Measurements from ENCODE around the gene DLL4.

DNA sequence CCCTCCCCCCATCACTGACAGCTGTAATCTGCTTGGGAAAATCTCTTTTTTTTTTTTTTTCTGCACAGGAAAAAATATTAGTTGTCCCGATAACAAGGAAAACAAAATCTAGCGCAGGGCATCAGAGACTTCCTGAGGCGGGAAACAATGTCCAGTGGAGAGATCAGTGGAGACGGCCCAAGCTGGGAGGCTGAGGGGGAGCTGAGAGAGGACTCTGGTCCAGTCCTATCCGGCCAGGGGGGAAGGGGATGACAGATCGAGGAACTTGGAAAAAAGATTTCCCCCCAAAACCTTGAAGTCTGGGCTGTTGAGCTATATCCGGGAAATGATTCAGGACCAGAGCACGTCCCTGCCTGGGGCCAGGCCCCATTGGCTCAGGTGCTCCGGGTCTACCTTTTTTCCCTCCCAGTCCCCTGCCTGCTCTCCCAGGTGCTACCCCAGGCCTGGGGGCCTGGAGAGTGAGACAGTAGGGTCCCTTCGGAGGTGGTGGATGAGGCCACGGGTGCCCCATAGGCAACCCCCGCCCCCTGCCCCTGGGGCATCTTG lies 14.0 kb upstream of the DLL4 start:
- no peak for TF ChIP-seq EZH2phosphoT487 (IDR thresholded peaks at IDR 0.05; ENCODE audit: low read depth, severe bottlenecking, unreplicated experiment)
- TF ChIP-seq, protein P1, sequence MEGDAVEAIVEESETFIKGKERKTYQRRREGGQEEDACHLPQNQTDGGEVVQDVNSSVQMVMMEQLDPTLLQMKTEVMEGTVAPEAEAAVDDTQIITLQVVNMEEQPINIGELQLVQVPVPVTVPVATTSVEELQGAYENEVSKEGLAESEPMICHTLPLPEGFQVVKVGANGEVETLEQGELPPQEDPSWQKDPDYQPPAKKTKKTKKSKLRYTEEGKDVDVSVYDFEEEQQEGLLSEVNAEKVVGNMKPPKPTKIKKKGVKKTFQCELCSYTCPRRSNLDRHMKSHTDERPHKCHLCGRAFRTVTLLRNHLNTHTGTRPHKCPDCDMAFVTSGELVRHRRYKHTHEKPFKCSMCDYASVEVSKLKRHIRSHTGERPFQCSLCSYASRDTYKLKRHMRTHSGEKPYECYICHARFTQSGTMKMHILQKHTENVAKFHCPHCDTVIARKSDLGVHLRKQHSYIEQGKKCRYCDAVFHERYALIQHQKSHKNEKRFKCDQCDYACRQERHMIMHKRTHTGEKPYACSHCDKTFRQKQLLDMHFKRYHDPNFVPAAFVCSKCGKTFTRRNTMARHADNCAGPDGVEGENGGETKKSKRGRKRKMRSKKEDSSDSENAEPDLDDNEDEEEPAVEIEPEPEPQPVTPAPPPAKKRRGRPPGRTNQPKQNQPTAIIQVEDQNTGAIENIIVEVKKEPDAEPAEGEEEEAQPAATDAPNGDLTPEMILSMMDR (IDR thresholded peaks at IDR 0.05; ENCODE audit: poor library complexity), result no peak
